IPS-NIHi7 (cell line): ENCODE results near the gene SMC1B.
"Not testable (repeated sequence)": the region's sequence is repeated elsewhere in the genome, so short reads cannot be mapped to it uniquely, and the experiment has no call there.

Experiments used
- DNase-seq: peaks from one replicate; pipeline ENCODE4 v3.0.0; 2012; ENCODE audit warnings: mixed read lengths; ENCODE audit errors: extremely low spot score

Gene SMC1B

DNA sequence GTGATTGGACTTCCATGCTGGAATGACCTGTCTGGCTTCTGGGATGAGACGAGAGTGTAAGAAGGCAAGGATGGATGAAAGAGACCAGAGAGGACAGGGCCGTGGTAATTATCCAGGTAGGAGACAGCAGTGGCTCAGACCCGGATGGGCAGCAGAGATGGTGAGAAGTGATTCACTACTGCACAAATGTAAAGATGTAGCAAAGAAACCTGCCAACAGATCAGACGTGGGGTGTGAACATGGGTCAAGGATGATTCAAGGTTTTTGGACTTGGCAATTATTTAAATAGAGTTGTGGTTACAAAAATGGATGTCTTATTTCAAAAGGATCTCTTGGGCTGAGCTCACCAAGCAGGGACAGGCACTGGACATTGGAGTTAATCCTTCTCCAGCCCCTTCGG, 32.8 kb upstream of the SMC1B start:
- no peak for DNase-seq

DNA sequence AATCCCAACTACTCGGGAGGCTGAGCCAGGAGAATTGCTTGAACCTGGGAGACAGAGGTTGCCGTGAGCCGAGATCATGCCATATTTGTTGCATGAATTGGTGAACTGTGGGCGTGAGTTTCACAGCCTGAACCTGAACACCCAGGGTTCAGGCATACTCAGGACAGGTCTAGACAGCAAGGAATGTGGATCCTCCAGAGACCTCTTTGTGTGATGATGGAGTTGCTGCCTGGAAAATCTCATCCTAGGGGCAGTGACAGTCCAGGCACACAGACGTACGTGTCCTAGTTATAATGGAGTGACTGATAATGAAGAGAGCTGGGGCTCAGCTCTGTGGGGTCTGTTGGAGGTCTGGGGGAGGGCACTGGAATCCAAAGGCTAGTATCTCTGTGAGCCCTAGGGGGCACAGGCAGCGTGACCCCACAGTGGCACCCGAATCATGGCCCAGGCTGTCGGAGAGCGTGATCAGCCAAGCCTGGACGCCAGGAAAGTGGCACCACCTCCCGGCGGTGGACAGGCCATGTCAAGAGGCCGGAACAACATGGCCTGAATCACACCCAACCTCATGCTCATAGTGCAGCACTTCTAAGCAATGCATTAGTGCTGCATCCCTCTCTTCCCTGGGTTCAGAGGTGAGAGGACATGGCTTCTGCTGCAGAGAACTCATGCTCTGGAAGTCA, 31.8 kb upstream of the SMC1B start:
- DNase-seq, result no peak

DNA sequence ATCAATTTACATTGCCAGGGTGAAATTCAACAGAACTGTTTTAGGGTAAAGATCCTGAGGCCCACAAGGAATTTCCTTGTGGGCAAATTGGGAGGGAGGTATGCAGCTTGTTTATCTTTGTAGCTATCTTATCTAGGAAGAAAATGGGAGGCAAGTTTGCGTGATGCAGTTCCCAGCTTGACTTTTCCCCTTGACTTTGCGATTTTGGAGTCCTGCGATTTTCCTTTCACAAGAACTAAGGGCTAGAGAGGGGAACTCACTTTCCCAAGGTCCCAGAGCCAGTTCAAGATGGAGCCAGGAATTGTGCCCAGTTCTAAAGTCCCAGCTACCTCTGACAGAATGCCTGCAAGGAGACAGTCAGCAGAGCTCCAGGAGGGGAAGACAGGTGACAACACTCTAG, 30.8 kb upstream of the SMC1B start:
- DNase-seq, result no peak

DNA sequence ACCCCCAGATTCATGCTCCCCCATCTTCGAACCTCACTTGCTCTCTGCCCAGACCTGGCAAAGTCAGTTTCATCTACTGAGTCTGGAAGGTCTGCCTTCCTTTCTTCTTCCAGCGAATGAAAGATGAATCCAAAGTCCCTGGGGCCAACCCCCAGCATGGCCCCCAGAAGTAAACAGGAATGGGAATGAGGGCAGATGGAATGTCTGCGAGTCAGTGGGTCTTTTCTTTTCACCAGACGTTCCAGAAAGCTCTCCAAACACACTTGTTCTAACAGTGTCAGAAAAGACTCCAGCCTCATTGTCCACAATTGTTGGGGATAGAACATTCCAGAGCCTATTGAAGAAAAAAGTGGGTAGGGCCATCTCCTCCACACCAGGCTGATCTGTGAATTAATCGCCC, 28.7 kb upstream of the SMC1B start:
- DNase-seq, result no peak

DNA sequence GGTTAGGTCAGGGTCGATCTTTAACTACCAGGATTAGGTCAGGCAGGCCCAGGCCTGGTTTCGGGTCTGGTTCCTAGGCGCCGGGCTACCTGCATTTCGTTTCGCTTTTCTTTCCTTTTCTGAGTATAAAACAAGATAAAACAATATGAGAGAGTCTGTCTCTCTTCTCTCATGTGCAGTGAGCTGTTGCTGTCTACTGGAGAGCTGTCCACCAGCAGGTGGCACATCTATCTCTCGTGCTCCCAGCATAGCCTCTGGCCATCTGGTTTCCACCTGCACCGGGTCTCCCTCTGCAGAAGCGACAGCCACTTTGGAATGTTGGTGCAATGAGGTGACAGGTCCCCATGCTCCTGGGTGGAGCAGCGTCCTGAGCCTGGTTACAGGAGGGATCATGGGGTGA, 27.7 kb upstream of the SMC1B start:
- peak; percentile 68 for DNase-seq

DNA sequence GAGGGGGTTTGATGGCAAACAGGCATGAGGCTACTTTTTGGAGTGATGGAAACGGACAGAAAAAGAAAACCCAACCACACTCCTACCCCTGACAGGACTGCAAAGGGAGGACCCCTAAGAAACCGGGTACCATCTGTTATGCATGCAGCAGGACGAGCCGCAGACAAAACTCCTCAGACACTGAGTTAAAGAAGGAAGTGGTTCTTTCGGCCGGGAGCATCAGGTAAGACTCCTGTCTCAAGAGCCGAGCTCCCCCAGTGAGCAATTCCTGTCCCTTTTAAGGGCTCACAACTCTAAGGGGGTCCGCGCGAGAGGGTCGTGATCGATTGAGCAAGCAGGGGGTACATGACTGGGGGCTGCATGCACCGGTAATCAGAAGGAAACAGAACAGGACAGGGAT, 27.3 kb upstream of the SMC1B start:
- DNase-seq, result not testable (repeated sequence)

DNA sequence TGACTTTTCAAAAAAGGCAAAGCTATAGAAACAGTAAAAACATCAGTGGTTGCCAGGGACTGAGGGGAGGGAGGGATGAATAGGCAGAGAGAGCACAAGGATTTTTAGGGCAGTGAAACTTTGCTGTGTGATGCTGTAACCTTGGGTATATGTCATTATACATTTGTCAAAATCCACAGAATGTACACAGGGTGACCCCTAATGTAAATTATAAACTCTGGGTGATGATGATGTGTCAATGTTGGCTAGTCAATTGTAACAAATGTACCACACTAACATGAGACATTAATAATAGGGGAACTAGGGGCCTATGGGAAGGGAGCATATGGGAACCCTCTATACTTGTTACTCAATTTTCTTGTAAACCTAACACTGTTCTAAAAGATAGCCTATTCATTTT, 24.9 kb upstream of the SMC1B start:
- DNase-seq, result no peak

DNA sequence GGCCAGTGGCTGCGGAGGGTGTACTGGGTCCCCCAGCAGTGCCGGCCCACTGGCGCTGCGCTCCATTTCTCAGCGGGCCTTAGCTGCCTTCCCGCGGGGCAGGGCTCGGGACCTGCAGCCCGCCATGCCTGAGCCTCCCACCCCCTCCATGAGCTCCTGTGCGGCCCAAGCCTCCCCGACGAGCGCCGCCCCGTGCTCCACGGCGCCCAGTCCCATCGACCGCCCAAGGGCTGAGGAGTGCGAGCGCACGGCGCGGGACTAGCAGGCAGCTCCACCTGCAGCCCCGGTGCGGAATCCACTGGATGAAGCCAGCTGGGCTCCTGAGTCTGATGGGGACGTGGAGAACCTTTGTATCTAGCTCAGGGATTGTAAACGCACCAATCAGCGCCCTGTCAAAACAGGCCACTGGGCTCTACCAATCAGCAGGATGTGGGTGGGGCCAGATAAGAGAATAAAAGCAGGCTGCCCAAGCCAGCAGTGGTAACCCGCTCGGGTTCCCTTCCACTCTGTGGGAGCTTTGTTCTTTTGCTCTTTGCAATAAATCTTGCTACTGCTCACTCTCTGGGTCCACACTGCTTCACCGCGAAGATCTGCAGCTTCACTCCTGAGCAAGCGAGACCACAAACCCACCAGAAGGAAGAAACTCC, 23.6 kb upstream of the SMC1B start:
- DNase-seq, result not testable (repeated sequence)

DNA sequence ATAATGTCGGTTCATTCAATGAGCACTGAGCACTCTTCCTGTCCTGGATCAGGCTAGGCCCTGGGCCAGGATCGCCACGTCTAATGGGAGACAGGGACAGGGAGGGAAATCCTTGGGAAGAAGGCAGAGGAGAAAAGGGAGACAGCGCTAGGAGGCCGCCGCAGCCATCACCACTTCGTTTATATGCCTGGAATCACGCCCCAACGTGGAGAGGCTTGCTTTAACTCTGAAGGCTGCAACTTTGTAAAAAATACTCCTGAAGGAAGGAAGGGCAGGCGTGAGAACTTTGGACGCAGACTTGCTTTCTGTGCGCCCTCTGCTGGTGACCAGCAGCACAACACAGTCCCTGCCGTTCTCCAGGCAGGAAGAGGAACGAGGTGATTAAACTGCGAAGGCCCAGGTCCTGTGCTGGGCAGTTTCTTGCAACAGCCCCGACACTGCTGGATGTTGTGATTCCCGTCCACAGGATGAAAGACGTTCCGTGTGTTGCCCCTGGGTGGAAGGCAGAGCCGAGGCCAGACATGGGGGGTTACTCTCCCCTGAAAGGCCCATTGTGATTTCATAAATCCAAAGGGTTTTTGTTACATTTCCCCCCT, 22.2 kb upstream of the SMC1B start:
- peak; percentile 90 for DNase-seq

DNA sequence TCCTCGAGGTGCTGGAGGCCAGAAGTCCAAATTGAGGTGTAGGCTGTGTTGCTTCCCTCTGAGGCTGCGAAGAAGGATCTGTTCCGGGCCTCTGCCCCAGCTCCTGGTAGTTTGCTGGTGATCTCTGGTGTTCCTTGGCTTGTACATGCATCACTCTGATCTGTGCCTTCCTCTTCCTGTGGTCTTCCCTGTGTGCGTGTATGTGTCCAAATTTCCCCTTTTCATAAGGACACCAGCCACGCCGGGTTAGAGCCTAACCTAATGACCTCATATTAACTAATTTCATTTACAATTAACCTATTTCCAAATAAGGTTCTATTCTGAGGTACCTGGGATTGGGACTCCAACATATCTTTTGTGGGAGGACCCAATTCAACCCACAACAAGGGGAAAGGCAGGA, 21.6 kb upstream of the SMC1B start:
- no peak for DNase-seq

DNA sequence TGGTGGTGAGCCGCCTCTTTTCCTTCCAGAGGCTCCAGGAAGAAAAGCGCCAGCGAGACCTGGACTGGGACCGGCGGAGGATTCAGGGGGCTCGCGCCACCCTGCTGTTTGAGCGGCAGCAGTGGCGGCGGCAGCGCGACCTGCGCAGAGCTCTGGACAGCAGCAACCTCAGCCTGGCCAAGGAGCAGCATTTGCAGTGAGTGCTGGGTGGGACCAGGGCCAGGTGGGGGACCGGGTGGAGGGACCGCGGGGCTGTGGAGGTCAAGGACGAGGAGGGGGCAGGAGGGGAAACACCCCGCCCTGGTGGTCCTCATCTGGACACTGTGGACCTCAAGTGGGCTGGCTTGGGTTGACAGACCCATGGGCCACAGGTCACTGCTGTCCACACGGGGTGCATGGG, 17.5 kb upstream of the SMC1B start:
- no peak for DNase-seq

DNA sequence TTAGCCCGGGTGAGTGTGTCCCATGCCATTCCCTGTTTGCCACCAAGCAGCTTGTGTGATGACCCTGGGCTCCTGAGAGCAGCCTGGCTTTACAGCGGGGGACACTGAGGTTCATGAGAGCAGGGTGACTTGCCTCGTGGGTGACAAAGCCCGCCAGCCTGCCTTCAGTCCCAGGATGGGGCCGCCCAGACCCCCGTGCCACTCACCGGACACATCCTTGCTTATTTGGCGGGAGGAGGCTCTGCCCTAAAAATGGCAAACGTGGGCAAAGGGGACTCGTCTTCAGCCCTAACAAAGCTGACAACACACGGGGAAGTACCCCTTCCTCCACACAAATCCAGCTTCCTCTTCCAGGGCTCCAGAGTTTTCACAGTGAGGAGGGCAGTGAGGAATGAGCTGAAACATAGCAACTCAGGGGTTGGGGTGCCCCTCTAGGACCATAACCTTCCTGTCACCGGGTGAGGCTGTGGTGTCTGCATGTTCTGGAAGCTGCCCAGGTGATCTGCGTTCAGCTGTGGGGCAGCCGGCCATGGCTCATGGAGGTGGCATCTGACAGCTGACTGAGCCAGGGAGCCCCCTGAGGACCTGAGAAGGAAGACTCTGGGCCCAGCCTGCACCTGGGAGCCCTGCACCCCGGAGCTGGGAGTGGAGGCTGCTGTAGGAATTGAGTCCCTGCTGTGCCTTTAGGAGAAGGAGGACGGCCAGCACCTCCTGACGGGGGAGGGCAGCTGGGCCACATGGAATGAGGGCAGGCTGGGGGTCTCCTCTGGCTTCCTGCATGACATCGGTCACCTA, 16.8 kb upstream of the SMC1B start:
- DNase-seq, result no peak

DNA sequence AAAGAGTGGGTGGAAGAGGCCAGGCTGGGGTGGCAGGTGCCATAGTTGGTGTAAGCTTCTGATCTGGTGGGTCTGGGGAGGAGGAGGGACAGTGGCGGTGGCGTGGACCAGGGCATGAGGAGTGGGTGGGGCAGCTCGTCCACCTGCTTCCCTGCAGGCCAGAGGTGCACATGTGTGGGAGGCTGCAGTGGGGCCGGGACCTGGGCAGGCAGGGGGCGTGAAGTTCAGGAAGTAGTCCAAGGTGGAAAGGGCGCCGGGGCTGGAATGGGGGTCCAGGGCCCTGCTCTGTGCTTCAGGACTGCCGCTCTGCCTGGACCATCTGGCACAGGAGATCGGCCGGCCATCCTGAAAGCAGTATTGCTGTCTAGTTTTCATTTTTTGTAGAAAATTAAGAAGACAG, 16.0 kb upstream of the SMC1B start:
- no peak for DNase-seq

DNA sequence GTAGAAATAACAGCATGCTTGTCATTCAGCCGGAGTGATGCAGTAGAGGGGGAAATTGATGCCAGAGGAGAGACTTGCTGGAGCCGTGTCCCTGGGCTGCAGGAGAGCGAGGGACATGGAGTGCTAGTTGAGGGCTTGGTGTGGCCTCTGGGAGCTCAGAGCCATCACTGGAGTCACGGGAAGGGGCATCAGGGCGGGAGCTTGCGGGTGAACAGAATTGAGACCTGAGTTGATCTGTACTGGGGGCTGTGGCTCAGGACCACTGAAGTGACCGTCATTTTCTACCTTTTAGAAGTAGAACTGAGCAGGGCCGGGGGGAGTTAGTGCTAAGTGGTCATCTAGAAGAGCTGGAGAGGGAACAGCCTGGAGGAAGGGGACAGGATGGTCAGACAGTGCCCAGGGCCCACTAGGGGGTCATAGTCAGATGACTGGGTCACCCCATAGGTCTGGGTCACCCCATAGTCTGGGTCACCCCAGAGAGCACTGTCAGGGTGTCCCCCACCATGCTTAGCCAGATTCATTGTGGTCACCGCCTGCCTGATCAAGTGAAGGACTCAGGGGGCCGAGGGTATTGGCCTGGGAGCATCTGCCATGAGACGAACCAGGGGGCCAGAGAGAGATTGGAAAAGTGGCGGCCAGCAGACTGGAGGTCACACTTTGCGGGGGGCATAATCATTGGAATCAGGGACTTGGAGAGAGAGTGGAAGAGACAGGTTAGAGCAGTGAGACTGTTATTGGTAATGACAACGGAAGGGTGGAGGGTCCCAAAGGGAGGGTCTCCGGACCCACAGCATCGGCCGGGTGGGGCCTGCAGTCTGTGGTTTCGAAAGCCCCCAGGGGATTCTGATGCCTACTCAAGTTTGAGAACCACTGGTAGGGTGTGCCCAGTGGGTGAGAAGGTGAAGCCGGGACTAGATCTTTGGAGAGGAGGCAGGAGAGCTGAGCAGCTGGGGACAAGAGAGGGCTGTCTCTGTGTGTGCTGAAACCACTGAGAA, 15.3 kb upstream of the SMC1B start:
- no peak for DNase-seq

DNA sequence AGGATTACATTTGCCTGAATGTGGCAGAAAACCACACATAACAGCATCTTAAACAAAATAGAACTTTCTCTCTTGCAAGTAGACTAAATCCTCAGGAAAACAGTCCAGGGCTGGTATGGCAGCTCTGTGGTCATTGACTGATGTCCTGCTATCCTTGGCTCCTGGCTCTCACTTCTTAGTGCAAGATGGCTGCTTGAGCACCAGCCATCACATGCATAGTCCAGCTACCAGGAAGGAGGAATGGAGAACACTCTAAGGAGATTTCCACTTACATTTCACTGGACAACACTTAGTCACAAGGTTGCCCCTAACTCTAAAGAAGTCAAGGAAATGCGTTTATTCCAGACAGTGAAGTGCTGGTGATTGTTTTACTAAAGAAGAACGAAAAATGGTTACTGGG, 13.7 kb upstream of the SMC1B start:
- no peak for DNase-seq

DNA sequence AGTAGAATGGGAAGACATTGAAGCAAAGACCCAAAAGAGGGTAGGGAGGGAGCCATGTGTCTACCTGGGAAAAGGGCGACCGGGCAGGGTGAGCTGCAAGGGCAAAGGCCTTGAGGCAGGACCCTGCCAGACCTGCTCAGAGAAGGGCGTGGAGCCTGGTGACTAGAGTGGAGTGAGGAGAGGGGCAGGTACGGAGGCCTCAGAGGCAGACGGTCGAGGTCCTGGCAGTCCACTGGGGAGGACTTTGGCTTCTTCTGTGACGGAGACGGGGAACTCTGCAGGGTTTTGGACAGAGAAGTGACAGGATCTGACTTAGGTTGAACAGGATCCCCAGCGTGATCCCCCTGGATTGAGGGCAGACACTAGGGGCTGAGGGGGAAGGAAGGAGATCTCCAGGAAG, 13.0 kb upstream of the SMC1B start:
- DNase-seq, result no peak

DNA sequence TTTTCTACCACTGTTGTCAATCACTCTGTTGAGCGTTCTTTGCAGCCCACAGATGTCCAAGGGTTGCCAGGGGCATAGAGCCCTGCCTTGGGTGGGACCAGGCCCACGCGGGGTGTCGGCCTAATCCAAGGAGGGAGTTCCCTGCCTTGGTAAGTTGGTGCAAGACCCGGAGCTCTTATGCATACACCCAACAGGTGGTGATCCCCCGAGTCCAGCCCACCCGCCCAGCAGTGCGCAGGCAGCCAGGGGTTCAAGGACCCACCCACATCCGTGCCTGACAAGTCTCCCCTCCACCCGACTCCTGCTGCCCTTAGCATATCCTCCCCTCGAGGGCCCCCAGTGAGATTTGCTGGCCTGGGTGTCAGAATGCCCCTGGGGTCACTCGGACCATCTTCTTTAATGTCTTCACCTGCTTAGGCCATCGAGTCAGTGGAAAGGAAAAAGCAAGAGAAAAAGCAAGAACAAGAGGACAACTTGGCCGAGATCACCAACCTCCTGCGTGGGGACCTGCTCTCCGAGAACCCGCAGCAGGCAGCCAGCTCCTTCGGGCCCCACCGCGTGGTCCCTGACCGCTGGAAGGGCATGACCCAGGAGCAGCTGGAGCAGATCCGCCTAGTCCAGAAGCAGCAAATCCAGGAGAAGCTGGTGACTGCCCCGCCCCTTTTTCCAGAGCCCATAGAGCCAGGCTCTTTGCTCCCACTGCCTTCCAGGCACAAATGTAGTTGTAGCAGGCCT, 12.3 kb upstream of the SMC1B start:
- DNase-seq, result no peak

DNA sequence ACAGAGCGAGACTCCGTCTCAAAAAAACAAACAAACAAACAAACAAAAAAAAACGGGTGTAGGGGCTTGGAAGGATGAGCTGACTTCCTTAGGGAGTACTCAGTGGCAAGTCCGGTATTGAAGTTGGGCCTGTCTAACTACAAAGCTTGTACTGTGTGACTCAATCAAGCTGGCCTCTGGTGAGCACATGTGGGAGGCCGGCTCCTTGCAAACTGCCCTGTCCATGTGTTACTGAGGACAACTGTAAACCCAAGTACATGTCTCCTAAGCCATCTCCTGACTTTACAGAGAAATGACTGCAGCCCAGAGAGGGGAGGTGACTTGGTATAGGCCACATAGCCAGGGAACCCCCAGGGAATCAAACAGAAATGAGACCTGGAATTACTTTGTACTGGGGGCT, 11.7 kb upstream of the SMC1B start:
- no peak for DNase-seq

DNA sequence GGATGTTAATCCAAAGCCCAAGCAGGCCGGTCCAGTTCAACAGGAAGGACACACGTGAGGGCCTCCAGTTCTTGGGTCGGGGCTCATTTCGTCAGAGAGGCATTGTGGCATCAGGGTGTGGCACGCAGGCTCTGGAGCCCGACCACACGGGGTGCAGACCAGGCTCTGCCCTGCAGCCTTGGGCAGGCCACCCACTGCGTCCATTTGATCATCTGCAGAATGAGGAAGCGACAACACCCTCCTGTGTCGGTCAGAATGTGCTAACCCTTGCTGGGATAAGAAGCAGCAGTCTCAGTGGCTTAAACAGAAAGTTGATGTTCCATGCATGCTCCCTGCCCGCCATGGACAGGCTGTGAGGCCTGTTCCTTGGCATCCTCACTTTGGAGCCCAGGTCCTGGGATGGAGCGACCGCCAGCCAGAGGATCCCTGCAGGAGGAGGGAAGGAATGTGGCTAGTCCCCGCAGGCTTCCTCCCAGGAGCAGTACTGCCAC, 10.9 kb upstream of the SMC1B start:
- DNase-seq, result no peak

DNA sequence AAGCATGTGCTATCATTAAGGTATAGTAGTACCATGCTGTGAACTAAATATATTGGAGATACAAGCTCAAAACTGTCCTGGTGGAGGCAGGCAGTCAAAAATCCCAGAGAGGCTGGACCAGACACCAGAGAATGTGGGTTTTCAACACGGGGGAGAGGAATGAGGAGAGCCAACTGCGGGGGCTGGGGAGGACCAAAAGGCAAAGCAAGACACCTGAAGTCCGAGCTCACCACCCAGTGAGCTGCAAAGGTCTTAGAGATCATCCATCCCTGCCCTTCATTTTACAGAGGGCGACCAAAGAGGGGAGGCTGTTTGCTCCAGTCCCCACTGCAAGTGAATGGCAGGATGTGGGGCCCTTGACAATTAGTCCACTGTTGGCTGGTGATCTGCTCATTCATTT, 10.1 kb upstream of the SMC1B start:
- no peak for DNase-seq
